Measurements from ENCODE around the gene ANKRD11. TPM values are rescaled to one million over a fixed set of nuclear protein-coding genes. Genes with fewer than 3 reads are reported as not detected.

Gene ANKRD11
- total RNA-seq, 1 experiment from 2014 or later, result 99.4 TPM

GRCh38 chr16:89357055-89357816, 133.1 kb downstream of the ANKRD11 start:
- intact Hi-C loops (cut with micrococcal nuclease; ENCODE audit: unreplicated experiment), result no loop called here
- CTCF ChIA-PET, result no interaction called here

GRCh38 chr16:89355686-89356085, 134.7 kb downstream of the ANKRD11 start:
- Histone ChIP-seq H3K27ac (ENCODE audit: low read length) (peak overlapping the region; percentile 7; the same call in 1 of the 2 replicates), H3K9me3 (ENCODE audit: control insufficient read depth, insufficient read depth, low read depth, low read length) (no peaks in the 10 kb centered on the region), H3K4me1 (ENCODE audit: control insufficient read depth, insufficient read depth, low read length) (peaks cover 59% of the 10 kb centered on the region), H3K27me3 (ENCODE audit: control insufficient read depth, insufficient read depth, low read length) (no peaks in the 10 kb centered on the region), H3K4me3 (ENCODE audit: low read depth in 2 of 2, low read length in 2 of 2) (no peak overlapping the region), H3K36me3 (ENCODE audit: control insufficient read depth, insufficient read depth, low read length) (no peaks in the 10 kb centered on the region; the same call in 1 of the 2 replicates)
- no TSS peak for BruUV-seq (replicated peaks)
- TF ChIP-seq REST (IDR thresholded peaks at IDR 0.05; ENCODE audit: insufficient read depth in 1 of 2, low read depth in 2 of 2, low read length in 1 of 2) (no peak), CTCF (IDR thresholded peaks at IDR 0.05) (no peak), SIN3A (IDR thresholded peaks at IDR 0.05; ENCODE audit: borderline replicate concordance, insufficient read depth, low read depth, low read length) (no peak), TCF7L2 (IDR thresholded peaks at IDR 0.05; ENCODE audit: low read depth, low read length) (no peak), POLR2AphosphoS5 (IDR thresholded peaks at IDR 0.05; ENCODE audit: low read depth, low read length) (no peak)
- DNase-seq (ENCODE audit: low read depth, low spot score), result no peak
- ChIA-PET POLR2A (no interaction called here), CTCF (no interaction called here)
- in situ Hi-C loops (cut with HindIII; ENCODE audit: low pct_unique_long_range_greater_than_20kb, low sequenced_read_pairs) (no loop called here), intact Hi-C loops (cut with micrococcal nuclease; ENCODE audit: unreplicated experiment) (no loop called here)
- ATAC-seq, result no peak

More at GRCh38 chr16:89357055-89357816, 133.1 kb downstream of the ANKRD11 start:
- BruUV-seq (replicated peaks), result no TSS peak
- no peaks in the 10 kb centered on the region for H3K9me3 ChIP-seq (ENCODE audit: control insufficient read depth, insufficient read depth, low read depth, low read length)
- H3K27me3 ChIP-seq (ENCODE audit: control insufficient read depth, insufficient read depth, low read length), result no peaks in the 10 kb centered on the region
- ATAC-seq, result peak; percentile 54
- no peaks in the 10 kb centered on the region; the same call in 1 of the 2 replicates for H3K36me3 ChIP-seq (ENCODE audit: control insufficient read depth, insufficient read depth, low read length)
- H3K4me1 ChIP-seq (ENCODE audit: control insufficient read depth, insufficient read depth, low read length), result peaks cover 70% of the 10 kb centered on the region
- in situ Hi-C loops (cut with HindIII; ENCODE audit: low pct_unique_long_range_greater_than_20kb, low sequenced_read_pairs), result no loop called here
- no peak for DNase-seq (ENCODE audit: low read depth, low spot score)
- peak overlapping the region; percentile 48; the same call in 1 of the 2 replicates for H3K27ac ChIP-seq (ENCODE audit: low read length)
- TF ChIP-seq CTCF (IDR thresholded peaks at IDR 0.05), result no peak; the same call in 1 of the 2 replicates
- no peak for TF ChIP-seq POLR2AphosphoS5 (IDR thresholded peaks at IDR 0.05; ENCODE audit: low read depth, low read length)
- no peak for TF ChIP-seq REST (IDR thresholded peaks at IDR 0.05; ENCODE audit: insufficient read depth in 1 of 2, low read depth in 2 of 2, low read length in 1 of 2)
- TF ChIP-seq SIN3A (IDR thresholded peaks at IDR 0.05; ENCODE audit: borderline replicate concordance, insufficient read depth, low read depth, low read length), result no peak
- TF ChIP-seq TCF7L2 (IDR thresholded peaks at IDR 0.05; ENCODE audit: low read depth, low read length), result no peak
- POLR2A ChIA-PET, result no interaction called here
- no peak overlapping the region for H3K4me3 ChIP-seq (ENCODE audit: low read depth in 2 of 2, low read length in 2 of 2)

Measured in Panc1 (cell line).